Right ventricle myocardium inferior (tissue), 1 donor: ENCODE results near the gene ARL11. TPM values are rescaled to one million over a fixed set of nuclear protein-coding genes. Genes with fewer than 3 reads are reported as not detected.

ENCODE experiments used
- ATAC-seq: fragments of 200-7000 bp; cut with Tn5 transposase; one replicate; pipeline ENCODE4 v1.9.1; 2020; ENCODE audit warnings: mild to moderate bottlenecking, moderate library complexity
- DNase-seq: peaks from one replicate; pipeline ENCODE4 v3.0.0; 2021; ENCODE audit errors: missing footprints
- intact Hi-C: fragments of 100-400 bp; cut with DNase I; formaldehyde crosslinking; loops from one replicate; pipeline ENCODE4 v1.11.0; 2022
- total RNA-seq: library from RNA; stranded (reverse); fragmentation: NEBNext Ultra II Directional; extraction: Animal tissue kit (Norgen Biotek cat#: 25700); gene quantifications from one replicate; pipeline ENCODE4 v1.2.1, GENCODE V29; 2021
- donor health status: DM: no; HTN: yes; CAD: no; lungs with severe emphysema.

ARL11 gene
- total RNA-seq, 1 donor from 2014 or later = 0.57 TPM

DNA sequence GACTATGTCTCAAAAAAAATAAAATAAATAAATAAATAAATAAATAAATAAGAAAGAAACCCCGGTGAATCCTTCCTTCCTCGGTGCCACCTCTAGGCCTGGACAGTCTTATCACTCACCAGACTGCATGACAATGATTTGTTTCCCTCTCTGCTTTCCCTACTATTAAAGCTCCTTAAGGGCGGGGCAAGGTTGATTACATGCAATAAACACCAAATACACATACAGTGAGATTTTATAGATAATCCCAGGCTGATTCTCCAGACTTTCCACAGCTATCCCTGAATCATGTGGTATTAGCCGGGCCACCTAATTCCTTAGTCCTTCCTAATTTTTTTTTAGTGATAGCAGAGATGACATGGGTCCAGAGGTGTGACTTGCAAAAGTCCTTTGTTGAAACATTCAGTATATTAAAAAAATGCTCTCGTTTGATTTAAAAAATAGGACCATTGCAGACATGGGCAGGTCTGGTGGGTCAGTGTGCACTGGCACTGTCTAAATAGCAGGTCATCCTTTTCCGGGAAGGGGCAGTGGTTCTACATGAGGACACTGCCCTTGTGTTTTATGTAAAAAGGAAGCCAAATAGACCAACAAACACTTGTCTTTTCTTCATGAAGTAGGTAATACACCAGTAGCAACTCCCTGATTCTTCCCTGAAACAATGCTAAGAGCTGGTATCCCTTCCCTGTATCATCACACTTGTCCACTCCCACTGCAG is 48.4 kb downstream of the ARL11 start:
- intact Hi-C loops = no loop called here
- ATAC-seq (no peak), DNase-seq (no peak)

GRCh38 chr13:49678191-49678914 is 50.0 kb downstream of the ARL11 start:
- ATAC-seq (no peak), DNase-seq (no peak)
- intact Hi-C loops = no loop called here

DNA sequence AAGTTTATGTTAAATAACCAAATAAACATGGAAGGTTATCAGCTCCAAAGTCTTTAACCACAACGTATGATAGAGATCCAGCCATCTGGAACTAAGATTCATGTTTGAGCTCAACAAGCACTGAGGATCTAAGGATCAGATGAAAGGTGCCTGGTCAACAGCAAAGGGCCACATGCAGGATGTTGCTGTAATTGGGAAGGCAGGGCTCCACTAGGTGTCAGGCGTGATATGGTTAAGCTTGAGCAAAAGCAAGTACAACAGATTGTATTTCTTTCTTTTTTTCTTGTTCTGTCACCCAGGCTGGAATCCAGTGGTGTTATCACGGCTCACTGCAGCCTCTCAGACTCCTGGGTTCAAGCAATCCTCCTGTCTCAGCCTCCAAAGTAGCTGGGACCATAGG is 50.9 kb downstream of the ARL11 start:
- ATAC-seq (no peak), DNase-seq (no peak)
- intact Hi-C loops = no loop called here

DNA sequence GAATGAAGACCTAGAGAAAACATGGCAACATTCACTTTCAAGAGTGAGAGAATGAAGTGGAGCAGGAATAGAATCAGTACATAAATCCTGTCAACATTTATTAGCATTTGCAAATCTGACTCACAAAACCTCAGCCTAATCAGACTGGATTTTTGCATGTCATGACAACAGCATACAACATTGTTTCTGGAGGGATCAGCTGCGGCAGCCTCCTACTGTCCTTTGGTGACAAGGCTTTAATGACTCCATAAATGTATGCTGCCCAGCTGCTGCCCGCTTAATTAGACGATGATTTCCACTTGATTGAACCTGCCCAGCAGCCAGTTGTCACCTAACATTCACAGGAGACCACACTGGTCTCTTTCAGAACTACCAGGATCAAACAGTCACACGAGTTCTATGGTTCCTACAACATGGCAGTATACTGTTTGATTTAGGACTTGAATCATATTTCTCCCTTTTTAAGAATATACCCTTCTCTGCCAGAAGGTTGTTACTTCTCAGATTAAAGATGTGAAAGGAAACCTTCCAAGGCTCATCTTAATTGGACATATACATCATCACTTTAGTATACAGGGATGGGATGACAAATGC is 53.6 kb downstream of the ARL11 start:
- intact Hi-C loops = no loop called here
- ATAC-seq (no peak), DNase-seq (no peak)

Other genes with a start within 250 kb of the ARL11 start
- gene CAB39L, start 184.4 kb upstream of the ARL11 start, total RNA-seq = 22.1 TPM
- 13.1 TPM for gene SETDB2, start 184.2 kb upstream of the ARL11 start, total RNA-seq
- gene PHF11, start 132.6 kb upstream of the ARL11 start, total RNA-seq = 20.0 TPM
- gene RCBTB1, start 42.9 kb upstream of the ARL11 start, total RNA-seq = 22.3 TPM
- 5.8 TPM for gene EBPL, start 63.0 kb downstream of the ARL11 start, total RNA-seq
- gene KPNA3, start 164.2 kb downstream of the ARL11 start, total RNA-seq = 64.7 TPM